CD4-positive, alpha-beta T cell treated with Interleukin-1 beta for 1 hour (primary cell): ENCODE data around the gene CDH12.
"Not testable (repeated sequence)": the region's sequence is repeated elsewhere in the genome, so short reads cannot be mapped to it uniquely, and the experiment has no call there.

ENCODE experiments used
- DNase-seq, 2 donors: peaks; one replicate each; pipeline ENCODE4 v3.0.0-alpha.2; 2020 to 2022

Gene CDH12

GRCh38 chr5:22411554-22412349 is 441.4 kb downstream of the CDH12 start:
- DNase-seq: no peak

DNA sequence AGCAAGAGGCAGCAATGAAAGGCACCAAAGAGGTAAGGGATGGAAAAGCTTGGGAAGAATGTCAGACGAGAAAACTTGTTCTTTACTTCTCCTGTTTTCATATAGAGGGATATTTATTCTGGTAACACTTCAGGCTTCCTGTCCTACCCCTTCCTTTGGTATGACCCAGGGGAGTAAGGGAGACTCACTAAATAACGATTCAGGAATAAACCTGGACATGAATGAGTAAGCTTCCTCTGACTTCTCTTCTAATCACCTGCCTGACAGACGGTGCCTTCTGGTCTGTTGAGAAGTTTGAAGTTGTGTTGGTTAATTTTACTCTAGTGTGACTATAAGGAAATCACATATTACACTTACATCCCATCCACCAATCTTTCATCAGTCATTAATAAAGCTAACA is 461.2 kb downstream of the CDH12 start:
- DNase-seq: no peak

- no peak for DNase-seq
These were observed 462.3 kb downstream of the CDH12 start for GRCh38 chr5:22390888-22391287.

DNA sequence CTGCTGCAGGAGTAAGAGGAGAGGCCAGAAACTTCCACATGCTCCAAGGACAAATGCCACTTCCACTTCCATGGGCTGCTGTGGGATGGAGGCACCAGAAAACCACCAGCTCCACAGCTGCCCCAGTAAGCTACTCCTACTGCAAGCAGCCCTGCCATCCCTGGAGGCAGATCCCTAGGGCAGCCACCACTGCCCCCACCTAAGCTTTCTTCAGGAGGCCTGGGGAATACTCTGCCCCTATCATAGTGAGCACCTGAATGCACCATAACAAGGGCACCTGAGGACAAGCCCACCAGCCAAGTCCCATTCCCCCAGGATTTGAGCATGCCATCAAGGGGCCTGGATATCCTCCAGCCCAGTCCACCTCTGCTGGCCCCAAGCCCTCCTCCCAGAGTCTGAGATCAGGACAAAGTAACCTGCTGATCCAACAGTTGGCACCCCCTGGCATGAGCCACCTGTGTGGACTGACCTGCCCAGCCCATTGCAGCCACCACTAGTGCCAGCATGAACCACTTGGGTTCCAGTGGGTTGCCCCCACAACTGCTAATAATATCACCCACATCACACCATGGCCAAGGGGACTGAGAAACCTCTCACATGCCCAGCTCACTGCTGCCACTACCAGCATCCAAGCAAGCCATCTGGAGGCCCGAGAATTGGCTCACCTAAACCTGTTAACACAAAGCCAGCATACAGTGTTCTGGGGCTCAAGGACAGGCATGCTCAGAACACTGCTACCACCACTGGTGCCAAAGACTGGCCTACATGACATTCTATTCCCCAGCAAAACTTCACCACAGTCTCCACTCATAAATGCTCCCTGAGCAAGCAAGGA is 480.1 kb downstream of the CDH12 start:
- DNase-seq: no peak

GRCh38 chr5:22372376-22372775 is 480.8 kb downstream of the CDH12 start:
- no peak for DNase-seq

DNA sequence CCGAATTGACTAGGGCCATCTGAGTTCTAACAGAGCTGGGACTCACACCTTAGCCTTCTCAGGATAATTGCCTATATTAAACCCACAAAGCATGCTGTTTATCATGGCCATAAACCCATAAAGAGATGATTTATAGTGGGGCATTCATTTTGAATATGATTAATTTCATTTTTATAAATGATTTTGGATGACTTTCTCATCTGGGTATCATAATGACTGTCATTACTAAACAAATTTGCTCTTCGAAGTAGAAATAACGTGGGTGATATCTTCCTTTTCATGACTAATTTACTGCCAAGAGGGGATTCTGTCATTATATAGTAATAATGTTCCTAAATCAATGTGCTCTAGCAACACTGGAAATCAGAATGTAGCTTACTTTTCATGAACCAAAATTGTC is 498.2 kb downstream of the CDH12 start:
- no peak for DNase-seq

- DNase-seq: no peak
These were observed 500.7 kb downstream of the CDH12 start for GRCh38 chr5:22352493-22352892.

DNA sequence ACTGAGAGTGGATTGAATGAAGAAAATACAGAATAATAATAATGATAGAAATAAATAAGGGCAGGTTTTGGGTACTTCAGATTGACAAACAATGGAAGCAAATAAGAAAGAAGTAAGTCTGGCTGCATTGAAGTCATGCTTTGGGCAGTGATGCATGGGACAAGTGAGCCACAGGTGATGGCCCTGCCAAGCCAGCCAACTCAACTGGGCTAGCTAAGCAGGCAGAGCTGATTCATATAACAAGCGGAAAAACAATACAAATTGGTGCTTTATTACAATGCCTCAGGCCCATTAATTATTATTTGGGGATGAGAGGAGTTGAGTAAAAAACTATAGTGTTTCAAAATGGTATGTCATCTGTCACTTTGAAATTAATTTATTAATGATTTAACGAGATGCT is 502.0 kb downstream of the CDH12 start:
- no peak for DNase-seq

- DNase-seq: no peak
These were observed 505.1 kb downstream of the CDH12 start for GRCh38 chr5:22348027-22348426.

GRCh38 chr5:22344000-22344399 is 509.1 kb downstream of the CDH12 start:
- DNase-seq: no peak

- no peak for DNase-seq
These were observed 511.7 kb downstream of the CDH12 start for GRCh38 chr5:22341406-22341805.

DNA sequence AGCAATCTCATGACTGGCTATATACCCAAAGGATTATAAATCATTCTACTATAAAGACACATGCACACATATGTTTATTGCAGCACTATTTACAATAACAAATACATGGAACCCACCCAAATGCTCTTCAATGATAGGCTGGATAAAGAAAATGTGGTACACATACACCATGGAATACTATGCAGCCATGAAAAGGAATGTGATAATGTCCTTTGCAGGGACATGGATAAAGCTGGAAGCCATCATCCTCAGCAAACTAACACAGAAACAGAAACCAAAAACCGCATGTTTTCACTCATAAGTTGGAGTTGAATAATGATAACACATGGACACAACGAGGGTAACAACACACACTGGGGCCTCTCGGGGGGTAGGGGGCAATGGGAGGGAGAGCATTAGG is 520.2 kb downstream of the CDH12 start:
- DNase-seq: not testable (repeated sequence)

- DNase-seq: no peak
These were observed 523.5 kb downstream of the CDH12 start for GRCh38 chr5:22329683-22330082.

DNA sequence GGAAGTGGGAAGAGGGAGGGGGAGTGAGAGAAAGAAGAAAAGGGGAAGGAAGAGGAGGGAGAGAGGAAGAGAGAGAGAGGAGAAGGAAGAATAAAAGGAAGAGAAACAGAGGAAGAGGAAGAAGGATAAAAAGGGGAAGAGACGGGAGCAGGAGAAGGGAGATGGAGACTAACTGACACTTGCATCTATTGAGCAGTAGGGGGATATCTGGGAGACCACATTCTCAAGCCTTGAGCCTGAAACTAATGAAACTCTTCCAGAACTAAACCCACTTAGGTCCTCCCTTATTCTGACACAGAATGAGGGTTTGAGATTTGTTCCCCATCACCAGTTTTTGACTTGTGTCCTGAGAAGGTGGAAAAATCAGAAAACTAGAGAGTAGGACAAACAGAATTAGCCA is 533.3 kb downstream of the CDH12 start:
- no peak for DNase-seq

GRCh38 chr5:22316294-22316693 is 536.9 kb downstream of the CDH12 start:
- no peak for DNase-seq

- not testable (repeated sequence) for DNase-seq
These were observed 538.1 kb downstream of the CDH12 start for GRCh38 chr5:22315052-22315451.

- no peak for DNase-seq
These were observed 538.6 kb downstream of the CDH12 start for GRCh38 chr5:22314548-22314947.

DNA sequence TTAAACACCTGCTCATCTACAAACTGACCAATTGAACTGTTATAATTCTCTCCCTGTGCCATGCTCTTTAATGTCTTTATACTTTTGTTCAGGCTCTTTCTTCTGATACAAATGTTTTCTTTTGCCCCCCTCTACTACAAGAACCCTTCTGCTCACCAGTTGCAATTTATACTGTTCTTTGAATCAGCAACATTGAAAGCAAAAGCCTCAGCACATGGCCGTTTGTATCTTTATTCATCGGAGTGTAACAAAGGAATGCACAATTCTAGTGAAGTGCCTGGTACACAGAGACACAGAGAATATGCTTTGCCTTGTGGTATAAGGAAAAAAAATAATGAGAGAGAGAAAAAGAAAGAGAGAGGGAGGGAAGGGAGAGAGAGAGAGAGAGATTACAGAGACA is 547.1 kb downstream of the CDH12 start:
- DNase-seq: no peak

DNA sequence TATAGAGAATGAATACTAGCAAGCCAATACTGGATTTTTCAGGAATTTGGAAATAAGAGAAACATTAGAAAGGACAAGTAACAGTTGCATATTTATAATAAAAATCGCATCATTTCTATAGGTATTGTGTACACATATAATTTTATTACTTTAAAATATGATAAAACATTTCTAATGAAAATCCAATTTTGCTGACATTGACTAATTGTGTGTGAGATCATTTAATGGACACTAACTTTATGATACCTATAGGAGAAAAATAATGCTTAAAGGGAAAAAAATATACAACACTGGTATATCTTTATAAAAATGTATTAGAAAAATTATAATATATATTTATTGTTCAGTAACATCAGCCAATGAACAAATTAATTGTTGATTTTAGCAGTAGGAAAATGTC is 557.3 kb downstream of the CDH12 start:
- DNase-seq: no peak

DNA sequence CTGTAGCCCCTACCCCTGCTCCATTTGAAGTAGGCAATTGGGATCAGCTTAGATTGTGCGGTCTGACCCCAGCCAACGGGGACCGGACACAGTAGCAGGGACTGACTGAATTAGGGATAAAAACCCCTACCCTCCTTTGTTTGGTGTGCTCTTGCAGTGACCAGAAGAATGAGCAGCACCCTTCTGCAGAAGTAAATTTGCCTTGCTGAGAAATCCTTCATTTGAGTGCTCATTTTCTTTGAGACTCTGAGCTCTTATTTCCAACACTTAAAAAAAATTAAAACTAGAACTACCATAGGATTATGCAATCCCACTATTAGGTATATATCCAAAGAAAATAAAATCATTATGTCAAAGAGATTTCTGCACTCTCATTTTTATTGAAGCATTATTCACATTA is 560.0 kb downstream of the CDH12 start:
- no peak for DNase-seq

- DNase-seq: no peak
These were observed 575.0 kb downstream of the CDH12 start for GRCh38 chr5:22278164-22278563.

DNA sequence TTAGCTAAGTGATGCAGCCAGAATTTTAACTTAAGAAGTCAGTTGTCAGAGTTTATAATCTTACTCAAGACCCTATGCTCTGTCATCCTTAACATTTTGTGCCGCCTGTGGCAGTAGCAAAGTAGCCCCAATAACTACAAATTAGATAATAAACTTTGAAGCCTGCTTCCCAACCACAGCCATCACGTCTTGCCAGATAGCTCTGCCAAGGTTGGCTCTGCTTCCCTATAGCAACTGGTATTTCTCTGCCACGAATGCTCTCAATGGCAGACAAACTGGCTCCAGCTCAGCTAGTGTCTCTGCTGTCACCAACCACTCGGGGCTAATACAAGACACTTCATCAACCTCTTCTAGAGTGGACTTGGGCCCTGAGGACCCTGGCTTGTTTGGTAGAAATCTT is 576.1 kb downstream of the CDH12 start:
- DNase-seq: no peak

DNA sequence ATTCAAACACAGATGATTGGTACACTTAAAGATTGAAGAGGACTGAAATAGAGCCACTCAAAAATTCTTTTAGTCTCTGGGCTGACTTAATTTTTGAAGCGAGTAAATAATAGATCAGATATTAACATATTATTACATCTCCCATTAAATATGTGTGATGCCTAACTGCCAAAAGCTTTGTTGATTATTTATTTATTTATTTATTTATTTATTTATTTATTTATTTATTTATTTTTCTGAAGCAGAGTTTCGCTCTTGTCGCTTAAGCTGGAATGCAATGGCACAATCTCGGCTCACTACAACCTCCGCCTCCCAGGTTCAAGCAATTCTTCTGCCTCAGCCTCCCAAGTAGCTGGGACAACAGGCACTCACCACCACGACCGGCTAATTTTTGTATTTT is 587.3 kb downstream of the CDH12 start:
- DNase-seq: not testable (repeated sequence)

- no peak for DNase-seq
These were observed 595.0 kb downstream of the CDH12 start for GRCh38 chr5:22258139-22258538.
